NCI-H2107 (cell line): ENCODE measurements around the gene ZYG11B.
"Not testable (repeated sequence)": the region's sequence is repeated elsewhere in the genome, so short reads cannot be mapped to it uniquely, and the experiment has no call there.

Experiments
- DNase-seq: peaks from one replicate; lab custom pipeline; 2025; lab: John Stamatoyannopoulos, UW

Gene ZYG11B

GRCh38 chr1:52852854-52853253 lies 126.6 kb downstream of the ZYG11B start:
- no peak for DNase-seq

DNA sequence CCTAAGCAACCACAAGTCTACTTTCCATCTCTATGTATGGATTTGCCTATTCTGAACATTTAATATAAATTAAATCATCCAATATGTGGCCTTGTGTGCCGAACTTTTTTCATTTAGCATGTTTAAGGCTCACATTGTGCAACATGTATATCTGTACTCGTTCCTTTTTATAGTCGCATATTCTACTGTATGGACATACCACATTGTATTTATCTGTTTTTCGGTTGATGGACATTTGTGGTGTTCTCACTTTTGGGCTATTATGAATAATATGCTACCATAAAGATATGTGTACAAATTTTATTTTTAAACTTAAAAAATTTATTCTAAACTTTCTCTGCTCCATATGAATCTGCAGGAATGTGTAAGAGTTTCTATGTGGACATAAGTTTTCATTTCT lies 129.3 kb downstream of the ZYG11B start:
- no peak for DNase-seq

DNA sequence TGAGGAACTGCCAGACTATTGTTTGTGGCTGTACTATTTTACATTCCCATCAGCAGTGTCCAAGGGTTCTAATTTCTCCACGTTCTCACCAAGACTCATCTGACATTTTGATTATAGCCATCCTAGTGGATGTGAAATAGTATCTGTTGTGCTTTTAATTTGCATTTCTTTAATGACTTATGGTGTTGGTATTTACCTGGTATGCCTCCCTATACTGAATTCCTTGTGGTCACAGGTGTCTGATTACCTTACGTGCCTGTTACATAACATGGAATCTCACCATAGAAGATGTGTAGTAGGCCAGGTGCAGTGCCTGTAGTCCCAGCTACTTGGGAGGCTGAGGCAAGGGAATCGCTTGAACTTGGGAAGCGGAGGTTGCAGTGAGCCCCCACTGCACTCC lies 129.8 kb downstream of the ZYG11B start:
- DNase-seq: no peak

DNA sequence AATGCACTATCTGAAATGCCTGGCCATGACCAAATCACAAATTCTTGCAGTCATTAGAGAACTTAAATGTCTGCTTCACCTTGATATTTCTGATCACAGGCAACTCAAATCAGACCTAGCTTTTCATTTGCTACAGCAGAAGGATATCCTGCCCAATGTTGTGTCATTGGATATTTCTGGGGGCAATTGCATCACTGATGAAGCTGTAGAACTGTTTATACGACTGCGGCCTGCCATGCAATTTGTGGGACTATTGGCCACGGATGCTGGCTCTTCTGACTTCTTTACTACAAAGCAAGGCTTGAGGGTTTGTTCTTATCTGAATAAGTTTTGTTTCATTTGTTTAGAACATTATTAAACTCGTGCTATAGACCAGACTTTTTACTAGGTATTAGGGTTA lies 131.2 kb downstream of the ZYG11B start:
- DNase-seq: no peak

DNA sequence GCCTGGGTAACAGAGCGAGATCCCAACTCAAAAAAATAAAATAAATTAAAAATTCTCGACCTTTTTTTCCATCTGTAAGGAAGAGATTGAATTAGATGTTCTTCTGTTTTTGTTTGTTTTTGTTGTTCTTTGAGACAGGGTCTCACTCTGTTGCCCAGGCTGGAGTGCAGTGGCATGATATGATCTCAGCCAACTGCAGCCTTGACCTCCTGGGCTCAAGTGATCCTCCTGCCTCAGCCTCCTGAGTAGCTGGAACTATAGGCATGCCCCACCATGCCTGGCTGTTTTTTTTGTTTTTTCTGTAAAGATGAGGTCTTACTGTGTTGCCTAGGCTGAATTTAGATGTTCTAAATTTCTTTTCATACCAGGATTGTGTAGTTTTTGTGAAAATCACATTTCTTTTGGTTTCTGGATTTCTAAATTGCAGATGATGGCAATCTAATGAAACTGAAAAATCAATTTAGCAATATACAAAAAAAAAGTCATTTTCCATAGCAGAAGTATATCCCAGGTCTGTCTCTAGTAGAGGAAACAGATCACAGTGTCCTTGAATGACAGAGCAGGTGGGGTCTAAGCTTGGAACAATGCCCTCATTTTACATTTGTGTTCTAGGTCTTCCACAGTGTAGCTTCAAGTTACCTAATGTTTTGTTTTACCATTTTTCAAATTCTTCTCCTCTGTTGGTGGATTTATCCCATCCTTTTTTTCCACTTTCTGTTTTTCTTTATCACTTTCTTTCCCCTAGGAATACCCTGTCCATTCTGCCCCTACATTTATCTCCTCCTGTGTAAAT lies 136.6 kb downstream of the ZYG11B start:
- no peak for DNase-seq

DNA sequence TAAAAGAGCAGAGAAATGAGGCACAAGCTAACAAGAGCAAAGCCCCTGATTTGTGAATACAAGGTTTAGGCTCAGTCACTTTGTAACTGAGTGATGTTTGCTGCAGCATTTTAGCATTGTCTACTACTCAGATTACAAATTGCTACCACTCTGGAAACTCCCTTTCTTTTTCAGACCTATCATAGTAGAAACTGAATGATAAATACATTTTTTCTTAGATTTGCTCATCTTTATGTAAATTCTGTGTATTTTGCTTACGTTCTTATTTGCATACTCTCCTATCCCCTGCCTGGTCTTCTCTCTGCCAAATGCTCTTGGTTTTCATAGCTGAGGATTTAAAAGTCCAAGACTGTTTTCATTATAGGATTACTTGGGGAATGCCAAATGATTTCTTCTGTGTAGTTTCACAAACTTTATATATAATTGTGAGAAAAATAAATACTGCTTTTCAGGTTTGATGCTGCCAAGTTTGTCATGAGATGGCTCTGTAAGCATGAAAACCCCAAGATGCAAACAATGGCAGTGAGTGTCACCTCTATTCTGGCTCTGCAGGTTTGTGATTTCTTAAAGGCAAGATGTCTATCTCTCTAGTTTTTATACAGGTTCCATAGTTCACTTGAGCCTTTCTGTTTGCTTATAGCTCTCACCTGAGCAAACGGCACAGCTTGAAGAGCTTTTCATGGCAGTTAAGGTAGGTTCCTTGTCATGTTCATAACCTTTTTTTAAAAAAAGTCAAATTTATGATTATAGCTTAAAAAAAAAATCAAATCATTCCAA lies 141.0 kb downstream of the ZYG11B start:
- no peak for DNase-seq

GRCh38 chr1:52869727-52870126 lies 143.5 kb downstream of the ZYG11B start:
- DNase-seq: not testable (repeated sequence)

GRCh38 chr1:52876843-52877242 lies 150.6 kb downstream of the ZYG11B start:
- no peak for DNase-seq
